Measurements from ENCODE around the gene GRID1. TPM values are rescaled to one million over a fixed set of nuclear protein-coding genes. Genes with fewer than 3 reads are reported as not detected.
A peak's percentile ranks its signal among the peaks of the same experiment; 100 is the strongest.

Gene GRID1
- total and polyA plus RNA-seq, 5 donors from 2014 or later: not detected

GRCh38 chr10:85623758-85624157 lies 742.8 kb downstream of the GRID1 start:
- H3K4me1 Mint-ChIP-seq: peaks cover 0 to 14% (median 2%) of the 10 kb centered on the region in 4 donors
- ATAC-seq (ENCODE audit: low read depth in 2 of 2): no peak
- peak overlapping the region in 2 of 3 donors; percentile 42 to 74 for H3K27ac Mint-ChIP-seq

GRCh38 chr10:85623342-85623741 lies 743.3 kb downstream of the GRID1 start:
- Mint-ChIP-seq H3K4me3 (peak overlapping the region in 1 of 4 donors; percentile 20), H3K9me3 (no peaks in the 10 kb centered on the region), H3K27me3 (no peaks in the 10 kb centered on the region), H3K27ac (peak overlapping the region in 2 of 3 donors; percentile 42 to 74), H3K4me1 (peaks cover 0 to 14% (median 2%) of the 10 kb centered on the region in 4 donors), H3K36me3 (no peaks in the 10 kb centered on the region)
- no peak overlapping the region for H3K4me3 ChIP-seq (ENCODE audit: low read depth, low read length)
- DNase-seq (no peak), ATAC-seq (ENCODE audit: low read depth in 2 of 2) (no peak)
- no peak overlapping the region for H3K27ac ChIP-seq (ENCODE audit: insufficient read depth, low read length, poor library complexity, severe bottlenecking)
- no peaks in the 10 kb centered on the region for H3K9me3 ChIP-seq (ENCODE audit: control insufficient read depth in 2 of 2, low read length in 2 of 2)
- no peaks in the 10 kb centered on the region for H3K27me3 ChIP-seq (ENCODE audit: control insufficient read depth, insufficient read depth, low read length)
- no peaks in the 10 kb centered on the region for H3K4me1 ChIP-seq (ENCODE audit: control insufficient read depth, insufficient read depth, low read length, poor library complexity, severe bottlenecking)
- no peaks in the 10 kb centered on the region for H3K36me3 ChIP-seq (ENCODE audit: control insufficient read depth, insufficient read depth, low read length)

More at GRCh38 chr10:85623758-85624157, 742.8 kb downstream of the GRID1 start:
- Mint-ChIP-seq H3K36me3 (no peaks in the 10 kb centered on the region), H3K4me3 (peak overlapping the region in 1 of 4 donors; percentile 20), H3K27me3 (no peaks in the 10 kb centered on the region), H3K9me3 (no peaks in the 10 kb centered on the region)
- Histone ChIP-seq H3K27me3 (ENCODE audit: control insufficient read depth, insufficient read depth, low read length) (no peaks in the 10 kb centered on the region), H3K36me3 (ENCODE audit: control insufficient read depth, insufficient read depth, low read length) (no peaks in the 10 kb centered on the region), H3K4me1 (ENCODE audit: control insufficient read depth, insufficient read depth, low read length, poor library complexity, severe bottlenecking) (no peaks in the 10 kb centered on the region), H3K9me3 (ENCODE audit: control insufficient read depth in 2 of 2, low read length in 2 of 2) (no peaks in the 10 kb centered on the region), H3K27ac (ENCODE audit: insufficient read depth, low read length, poor library complexity, severe bottlenecking) (no peak overlapping the region), H3K4me3 (ENCODE audit: low read depth, low read length) (no peak overlapping the region)
- DNase-seq: no peak

GRCh38 chr10:85622425-85622824 lies 744.2 kb downstream of the GRID1 start:
- H3K4me1 ChIP-seq (ENCODE audit: control insufficient read depth, insufficient read depth, low read length, poor library complexity, severe bottlenecking): no peaks in the 10 kb centered on the region
- Mint-ChIP-seq H3K4me1 (peaks cover 0 to 14% (median 3%) of the 10 kb centered on the region in 4 donors), H3K4me3 (no peak overlapping the region), H3K27ac (no peak overlapping the region), H3K27me3 (no peaks in the 10 kb centered on the region), H3K36me3 (no peaks in the 10 kb centered on the region), H3K9me3 (no peaks in the 10 kb centered on the region)
- no peaks in the 10 kb centered on the region for H3K27me3 ChIP-seq (ENCODE audit: control insufficient read depth, insufficient read depth, low read length)
- H3K27ac ChIP-seq (ENCODE audit: insufficient read depth, low read length, poor library complexity, severe bottlenecking): no peak overlapping the region
- no peaks in the 10 kb centered on the region for H3K9me3 ChIP-seq (ENCODE audit: control insufficient read depth in 2 of 2, low read length in 2 of 2)
- no peaks in the 10 kb centered on the region for H3K36me3 ChIP-seq (ENCODE audit: control insufficient read depth, insufficient read depth, low read length)
- DNase-seq (no peak), ATAC-seq (ENCODE audit: low read depth in 2 of 2) (no peak)
- no peak overlapping the region for H3K4me3 ChIP-seq (ENCODE audit: low read depth, low read length)

- Histone ChIP-seq H3K27ac (ENCODE audit: insufficient read depth, low read length, poor library complexity, severe bottlenecking) (no peak overlapping the region), H3K4me3 (ENCODE audit: low read depth, low read length) (no peak overlapping the region), H3K36me3 (ENCODE audit: control insufficient read depth, insufficient read depth, low read length) (no peaks in the 10 kb centered on the region), H3K4me1 (ENCODE audit: control insufficient read depth, insufficient read depth, low read length, poor library complexity, severe bottlenecking) (no peaks in the 10 kb centered on the region), H3K9me3 (ENCODE audit: control insufficient read depth in 2 of 2, low read length in 2 of 2) (no peaks in the 10 kb centered on the region), H3K27me3 (ENCODE audit: control insufficient read depth, insufficient read depth, low read length) (no peaks in the 10 kb centered on the region)
- Mint-ChIP-seq H3K4me1 (peaks cover 0 to 16% (median 5%) of the 10 kb centered on the region in 4 donors), H3K4me3 (no peak overlapping the region), H3K27me3 (no peaks in the 10 kb centered on the region), H3K36me3 (no peaks in the 10 kb centered on the region), H3K9me3 (no peaks in the 10 kb centered on the region), H3K27ac (peak overlapping the region in 2 of 3 donors; percentile 3 to 54)
- ATAC-seq (ENCODE audit: low read depth in 2 of 2) (no peak), DNase-seq (no peak)
Measured at GRCh38 chr10:85621562-85621961, 745.0 kb downstream of the GRID1 start.

GRCh38 chr10:85620807-85621206 lies 745.8 kb downstream of the GRID1 start:
- Mint-ChIP-seq H3K4me3 (no peak overlapping the region), H3K27ac (peak overlapping the region in 1 of 3 donors; percentile 13), H3K9me3 (no peaks in the 10 kb centered on the region), H3K4me1 (peaks cover 0 to 18% (median 6%) of the 10 kb centered on the region in 4 donors), H3K36me3 (no peaks in the 10 kb centered on the region), H3K27me3 (no peaks in the 10 kb centered on the region)
- Histone ChIP-seq H3K36me3 (ENCODE audit: control insufficient read depth, insufficient read depth, low read length) (no peaks in the 10 kb centered on the region), H3K27me3 (ENCODE audit: control insufficient read depth, insufficient read depth, low read length) (no peaks in the 10 kb centered on the region), H3K4me1 (ENCODE audit: control insufficient read depth, insufficient read depth, low read length, poor library complexity, severe bottlenecking) (no peaks in the 10 kb centered on the region), H3K4me3 (ENCODE audit: low read depth, low read length) (no peak overlapping the region), H3K9me3 (ENCODE audit: control insufficient read depth in 2 of 2, low read length in 2 of 2) (no peaks in the 10 kb centered on the region), H3K27ac (ENCODE audit: insufficient read depth, low read length, poor library complexity, severe bottlenecking) (no peak overlapping the region)
- ATAC-seq (ENCODE audit: low read depth in 2 of 2) (no peak), DNase-seq (no peak)

GRCh38 chr10:85619832-85620231 lies 746.8 kb downstream of the GRID1 start:
- ATAC-seq (ENCODE audit: low read depth in 2 of 2) (no peak), DNase-seq (no peak)
- Mint-ChIP-seq H3K27me3 (no peaks in the 10 kb centered on the region), H3K27ac (no peak overlapping the region), H3K9me3 (no peaks in the 10 kb centered on the region), H3K36me3 (no peaks in the 10 kb centered on the region), H3K4me3 (no peak overlapping the region), H3K4me1 (peaks cover 0 to 25% (median 6%) of the 10 kb centered on the region in 4 donors)
- no peaks in the 10 kb centered on the region for H3K27me3 ChIP-seq (ENCODE audit: control insufficient read depth, insufficient read depth, low read length)
- H3K4me1 ChIP-seq (ENCODE audit: control insufficient read depth, insufficient read depth, low read length, poor library complexity, severe bottlenecking): peaks cover under 1% of the 10 kb centered on the region
- H3K27ac ChIP-seq (ENCODE audit: insufficient read depth, low read length, poor library complexity, severe bottlenecking): no peak overlapping the region
- H3K4me3 ChIP-seq (ENCODE audit: low read depth, low read length): no peak overlapping the region
- H3K9me3 ChIP-seq (ENCODE audit: control insufficient read depth in 2 of 2, low read length in 2 of 2): no peaks in the 10 kb centered on the region
- H3K36me3 ChIP-seq (ENCODE audit: control insufficient read depth, insufficient read depth, low read length): no peaks in the 10 kb centered on the region

GRCh38 chr10:85618841-85619240 lies 747.8 kb downstream of the GRID1 start:
- H3K4me3 Mint-ChIP-seq: no peak overlapping the region
- H3K4me3 ChIP-seq (ENCODE audit: low read depth, low read length): no peak overlapping the region
- H3K4me1 ChIP-seq (ENCODE audit: control insufficient read depth, insufficient read depth, low read length, poor library complexity, severe bottlenecking): peaks cover 10% of the 10 kb centered on the region
- DNase-seq (no peak), ATAC-seq (ENCODE audit: low read depth in 2 of 2) (no peak)
- H3K27me3 ChIP-seq (ENCODE audit: control insufficient read depth, insufficient read depth, low read length): no peaks in the 10 kb centered on the region
- H3K36me3 Mint-ChIP-seq: no peaks in the 10 kb centered on the region
- H3K27ac Mint-ChIP-seq: peak overlapping the region in 1 of 3 donors; percentile 35
- no peaks in the 10 kb centered on the region for H3K9me3 ChIP-seq (ENCODE audit: control insufficient read depth in 2 of 2, low read length in 2 of 2)
- no peak overlapping the region for H3K27ac ChIP-seq (ENCODE audit: insufficient read depth, low read length, poor library complexity, severe bottlenecking)
- no peaks in the 10 kb centered on the region for H3K27me3 Mint-ChIP-seq
- H3K4me1 Mint-ChIP-seq: peaks cover 0 to 34% (median 11%) of the 10 kb centered on the region in 4 donors
- no peaks in the 10 kb centered on the region for H3K36me3 ChIP-seq (ENCODE audit: control insufficient read depth, insufficient read depth, low read length)
- no peaks in the 10 kb centered on the region for H3K9me3 Mint-ChIP-seq

- Histone ChIP-seq H3K9me3 (ENCODE audit: control insufficient read depth in 2 of 2, low read length in 2 of 2) (no peaks in the 10 kb centered on the region), H3K4me3 (ENCODE audit: low read depth, low read length) (no peak overlapping the region), H3K4me1 (ENCODE audit: control insufficient read depth, insufficient read depth, low read length, poor library complexity, severe bottlenecking) (peaks cover 19% of the 10 kb centered on the region), H3K27me3 (ENCODE audit: control insufficient read depth, insufficient read depth, low read length) (no peaks in the 10 kb centered on the region), H3K27ac (ENCODE audit: insufficient read depth, low read length, poor library complexity, severe bottlenecking) (no peak overlapping the region), H3K36me3 (ENCODE audit: control insufficient read depth, insufficient read depth, low read length) (no peaks in the 10 kb centered on the region)
- Mint-ChIP-seq H3K36me3 (no peaks in the 10 kb centered on the region), H3K4me3 (no peak overlapping the region), H3K9me3 (no peaks in the 10 kb centered on the region), H3K27ac (peak overlapping the region in 1 of 3 donors; percentile 65), H3K27me3 (no peaks in the 10 kb centered on the region), H3K4me1 (peaks cover 3 to 34% (median 14%) of the 10 kb centered on the region in 4 donors)
- DNase-seq: no peak
- no peak for ATAC-seq (ENCODE audit: low read depth in 2 of 2)
Measured at GRCh38 chr10:85617751-85618546, 748.6 kb downstream of the GRID1 start.

Measured in CD4-positive, CD25-positive, alpha-beta regulatory T cell (primary cell).